GM18505 (cell line): Measurements from ENCODE around the gene UMAD1.

Experiments
- ATAC-seq: cut with Tn5 transposase; IDR thresholded peaks from one replicate; pipeline ENCODE4 v1.9.1; 2021; ENCODE audit not compliant: unreplicated experiment
- POLR2A ChIP-seq: IDR thresholded peaks from 4 replicates; pipeline ENCODE4 v1.6.1; 2011; ENCODE audit warnings: borderline replicate concordance; ENCODE audit not compliant: insufficient read depth, insufficient read length; ENCODE audit errors: extremely low read depth

Gene UMAD1

DNA sequence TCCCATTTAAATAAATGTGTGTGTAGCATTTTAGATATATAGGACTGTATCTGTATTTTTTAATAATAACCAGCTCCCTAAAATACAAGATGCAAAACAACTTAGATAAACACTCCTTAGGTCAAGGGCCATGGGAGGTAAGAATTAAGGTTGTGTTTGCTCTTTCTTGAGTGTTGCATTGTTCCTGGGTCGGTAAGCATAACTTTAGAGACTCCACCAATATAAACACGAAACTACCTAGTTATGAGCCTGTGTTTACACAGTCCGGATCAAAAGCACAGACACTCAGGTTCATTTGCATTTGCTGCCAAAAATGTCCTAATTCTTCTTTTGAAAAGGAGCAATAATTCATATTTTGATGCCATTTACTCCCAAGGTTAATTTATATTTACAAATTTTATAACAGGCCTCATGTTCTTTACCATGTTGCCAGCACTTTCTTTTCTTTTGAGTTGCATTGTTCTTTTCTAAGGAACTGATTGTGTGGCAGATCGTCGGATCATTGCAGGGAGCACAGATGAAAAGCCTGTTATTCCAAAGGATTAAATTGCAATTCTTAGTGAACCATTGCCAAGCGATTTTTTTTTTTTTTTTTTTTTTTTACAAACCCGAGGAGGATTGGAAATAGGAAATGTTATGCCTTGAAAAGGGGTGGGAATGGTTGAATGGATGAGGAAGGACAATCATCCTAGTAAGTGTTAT lies 282.3 kb downstream of the UMAD1 start:
- no peak for TF ChIP-seq POLR2A
- ATAC-seq: no peak

DNA sequence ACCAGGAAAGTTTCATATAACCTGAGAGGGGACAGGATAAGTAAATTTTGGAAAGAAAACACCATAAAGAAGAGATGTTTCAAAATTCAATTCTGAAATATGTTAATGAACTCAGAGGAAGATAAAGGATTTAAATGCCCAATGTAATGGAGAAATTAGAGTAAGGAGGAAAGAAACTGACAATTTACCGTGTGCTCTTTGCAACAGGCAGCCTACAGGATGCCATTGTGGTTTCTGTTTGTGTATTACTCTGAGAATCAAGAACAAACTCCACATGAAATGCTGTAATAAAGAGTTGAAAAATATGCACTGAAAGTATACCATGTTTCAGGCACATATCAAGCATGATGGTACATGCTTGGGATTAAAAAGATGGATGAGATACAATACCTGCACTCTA lies 283.3 kb downstream of the UMAD1 start:
- no peak for TF ChIP-seq POLR2A
- no peak for ATAC-seq

DNA sequence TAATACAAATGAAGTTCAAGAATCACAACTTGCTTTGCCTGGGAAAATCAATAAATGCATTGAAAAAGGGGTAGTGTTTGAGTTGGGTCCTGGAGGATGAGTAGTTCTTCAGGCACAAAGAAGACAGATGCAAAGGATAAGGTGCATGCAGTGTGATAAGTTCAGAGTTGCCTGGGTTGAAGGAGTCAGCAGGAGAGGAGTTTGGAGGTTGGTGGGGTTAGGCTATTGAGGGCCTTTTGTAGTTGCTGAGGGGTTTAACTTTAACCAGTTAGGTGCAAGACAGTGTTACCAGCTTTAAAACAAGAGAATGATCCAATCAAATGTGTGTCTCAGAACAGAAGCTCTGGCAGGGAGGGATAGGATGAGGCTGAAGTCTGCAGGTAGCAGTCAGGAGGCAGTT lies 283.8 kb downstream of the UMAD1 start:
- no peak for TF ChIP-seq POLR2A
- no peak for ATAC-seq
